Measurements from ENCODE around the gene PLEKHG7.

The PLEKHG7 gene

GRCh38 chr12:92674500-92674899 is 28.3 kb upstream of the PLEKHG7 start:
- Histone ChIP-seq H3K27me3 (ENCODE audit: control insufficient read depth in 1 of 2, insufficient read depth in 2 of 2, low read length in 2 of 2) (no peaks in the 10 kb centered on the region), H3K4me1 (ENCODE audit: insufficient read depth, low read length) (no peaks in the 10 kb centered on the region), H3K9ac (ENCODE audit: low read length) (no peak overlapping the region), H3K9me3 (ENCODE audit: low read length) (no peaks in the 10 kb centered on the region), H3K36me3 (ENCODE audit: insufficient read depth, low read length) (no peaks in the 10 kb centered on the region), H3K4me3 (ENCODE audit: low read depth in 1 of 2, low read length in 2 of 2) (no peak overlapping the region), H3K27ac (ENCODE audit: low read depth, low read length) (no peak overlapping the region)

DNA sequence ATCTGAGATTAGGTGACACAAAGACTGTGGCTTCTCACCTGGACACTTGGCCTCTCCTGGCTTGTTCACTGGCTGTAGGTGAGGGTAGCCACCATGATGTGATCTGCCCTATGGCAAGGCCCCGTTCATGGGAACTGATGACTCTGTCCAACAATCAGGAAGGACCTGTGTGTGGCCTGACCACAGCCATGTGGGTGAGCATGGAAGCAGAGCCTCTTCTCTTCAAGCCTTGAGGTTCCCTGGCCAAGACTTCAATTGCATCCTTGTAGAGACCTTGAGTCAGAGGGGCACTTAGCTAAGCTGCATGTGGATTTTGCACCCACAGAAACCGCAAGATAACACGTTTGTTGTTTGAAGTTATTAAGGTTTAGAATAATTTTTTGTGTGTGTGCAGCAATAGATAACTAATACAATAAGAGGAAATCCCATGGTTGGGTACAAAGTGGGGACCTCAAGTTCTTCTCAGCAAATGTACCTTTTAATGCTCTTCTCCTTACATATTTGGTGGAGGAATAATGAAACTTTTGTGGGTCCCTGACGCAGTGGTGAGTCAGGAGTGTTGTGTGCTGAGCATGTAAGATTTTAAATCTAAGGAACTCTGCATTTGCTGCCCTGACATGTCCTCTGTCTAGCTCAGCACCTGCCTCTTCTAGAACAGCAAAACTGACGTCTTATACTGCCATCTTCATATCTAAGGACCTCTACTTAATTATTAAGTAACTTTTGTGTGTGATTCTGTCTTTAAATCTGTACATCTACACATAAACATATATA is 27.5 kb upstream of the PLEKHG7 start:
- Histone ChIP-seq H3K4me3 (ENCODE audit: low read depth in 1 of 2, low read length in 2 of 2) (no peak overlapping the region), H3K27ac (ENCODE audit: low read depth, low read length) (no peak overlapping the region), H3K4me1 (ENCODE audit: insufficient read depth, low read length) (no peaks in the 10 kb centered on the region), H3K9me3 (ENCODE audit: low read length) (no peaks in the 10 kb centered on the region), H3K9ac (ENCODE audit: low read length) (no peak overlapping the region), H3K27me3 (ENCODE audit: control insufficient read depth in 1 of 2, insufficient read depth in 2 of 2, low read length in 2 of 2) (no peaks in the 10 kb centered on the region), H3K36me3 (ENCODE audit: insufficient read depth, low read length) (no peaks in the 10 kb centered on the region)

GRCh38 chr12:92676710-92677109 is 26.1 kb upstream of the PLEKHG7 start:
- no peak overlapping the region for H3K9ac ChIP-seq (ENCODE audit: low read length)
- H3K4me3 ChIP-seq (ENCODE audit: low read depth in 1 of 2, low read length in 2 of 2): no peak overlapping the region
- no peaks in the 10 kb centered on the region for H3K27me3 ChIP-seq (ENCODE audit: control insufficient read depth in 1 of 2, insufficient read depth in 2 of 2, low read length in 2 of 2)
- H3K4me1 ChIP-seq (ENCODE audit: insufficient read depth, low read length): no peaks in the 10 kb centered on the region
- no peaks in the 10 kb centered on the region for H3K36me3 ChIP-seq (ENCODE audit: insufficient read depth, low read length)
- no peak overlapping the region for H3K27ac ChIP-seq (ENCODE audit: low read depth, low read length)
- H3K9me3 ChIP-seq (ENCODE audit: low read length): no peaks in the 10 kb centered on the region

GRCh38 chr12:92690601-92691000 is 12.2 kb upstream of the PLEKHG7 start:
- Histone ChIP-seq H3K4me1 (ENCODE audit: insufficient read depth, low read length) (peaks cover 2% of the 10 kb centered on the region), H3K9me3 (ENCODE audit: low read length) (no peaks in the 10 kb centered on the region), H3K27ac (ENCODE audit: low read depth, low read length) (no peak overlapping the region), H3K27me3 (ENCODE audit: control insufficient read depth in 1 of 2, insufficient read depth in 2 of 2, low read length in 2 of 2) (no peaks in the 10 kb centered on the region), H3K9ac (ENCODE audit: low read length) (no peak overlapping the region), H3K4me3 (ENCODE audit: low read depth in 1 of 2, low read length in 2 of 2) (no peak overlapping the region), H3K36me3 (ENCODE audit: insufficient read depth, low read length) (no peaks in the 10 kb centered on the region)

GRCh38 chr12:92695056-92695455 is 7.7 kb upstream of the PLEKHG7 start:
- Histone ChIP-seq H3K36me3 (ENCODE audit: insufficient read depth, low read length) (no peaks in the 10 kb centered on the region), H3K27me3 (ENCODE audit: control insufficient read depth in 1 of 2, insufficient read depth in 2 of 2, low read length in 2 of 2) (no peaks in the 10 kb centered on the region)

GRCh38 chr12:92695577-92695976 is 7.2 kb upstream of the PLEKHG7 start:
- Histone ChIP-seq H3K27ac (ENCODE audit: low read depth, low read length) (no peak overlapping the region), H3K27me3 (ENCODE audit: control insufficient read depth in 1 of 2, insufficient read depth in 2 of 2, low read length in 2 of 2) (no peaks in the 10 kb centered on the region), H3K36me3 (ENCODE audit: insufficient read depth, low read length) (no peaks in the 10 kb centered on the region), H3K4me1 (ENCODE audit: insufficient read depth, low read length) (peaks cover 12% of the 10 kb centered on the region), H3K9me3 (ENCODE audit: low read length) (no peaks in the 10 kb centered on the region), H3K4me3 (ENCODE audit: low read depth in 1 of 2, low read length in 2 of 2) (no peak overlapping the region), H3K9ac (ENCODE audit: low read length) (no peak overlapping the region)

More at GRCh38 chr12:92695056-92695455, 7.7 kb upstream of the PLEKHG7 start:
- no peak overlapping the region for H3K4me3 ChIP-seq (ENCODE audit: low read depth in 1 of 2, low read length in 2 of 2)
- peaks cover 12% of the 10 kb centered on the region for H3K4me1 ChIP-seq (ENCODE audit: insufficient read depth, low read length)
- H3K9me3 ChIP-seq (ENCODE audit: low read length): no peaks in the 10 kb centered on the region
- H3K9ac ChIP-seq (ENCODE audit: low read length): no peak overlapping the region
- H3K27ac ChIP-seq (ENCODE audit: low read depth, low read length): no peak overlapping the region

DNA sequence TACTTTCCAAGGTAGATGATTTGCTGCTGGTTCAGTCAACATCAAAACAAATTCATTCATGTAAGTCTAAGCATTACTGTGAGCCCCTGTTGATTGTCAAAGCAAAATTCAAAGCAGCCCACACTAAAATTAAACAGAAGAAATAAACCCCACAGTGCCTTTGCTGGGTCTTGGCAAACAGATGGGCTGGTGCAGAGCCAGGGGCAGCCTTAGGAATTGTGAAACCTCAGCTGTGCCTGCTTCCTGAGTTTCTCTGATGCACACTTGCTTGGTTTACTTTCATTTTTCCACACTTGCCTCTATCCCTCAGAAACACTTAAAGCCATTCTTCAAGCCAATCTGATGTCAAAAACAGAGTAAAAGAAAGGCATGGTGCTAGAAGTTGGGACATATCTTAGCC is 6.6 kb upstream of the PLEKHG7 start:
- Histone ChIP-seq H3K4me1 (ENCODE audit: insufficient read depth, low read length) (peaks cover 12% of the 10 kb centered on the region), H3K9me3 (ENCODE audit: low read length) (no peaks in the 10 kb centered on the region), H3K36me3 (ENCODE audit: insufficient read depth, low read length) (no peaks in the 10 kb centered on the region), H3K4me3 (ENCODE audit: low read depth in 1 of 2, low read length in 2 of 2) (no peak overlapping the region), H3K27me3 (ENCODE audit: control insufficient read depth in 1 of 2, insufficient read depth in 2 of 2, low read length in 2 of 2) (no peaks in the 10 kb centered on the region), H3K27ac (ENCODE audit: low read depth, low read length) (no peak overlapping the region), H3K9ac (ENCODE audit: low read length) (no peak overlapping the region)

DNA sequence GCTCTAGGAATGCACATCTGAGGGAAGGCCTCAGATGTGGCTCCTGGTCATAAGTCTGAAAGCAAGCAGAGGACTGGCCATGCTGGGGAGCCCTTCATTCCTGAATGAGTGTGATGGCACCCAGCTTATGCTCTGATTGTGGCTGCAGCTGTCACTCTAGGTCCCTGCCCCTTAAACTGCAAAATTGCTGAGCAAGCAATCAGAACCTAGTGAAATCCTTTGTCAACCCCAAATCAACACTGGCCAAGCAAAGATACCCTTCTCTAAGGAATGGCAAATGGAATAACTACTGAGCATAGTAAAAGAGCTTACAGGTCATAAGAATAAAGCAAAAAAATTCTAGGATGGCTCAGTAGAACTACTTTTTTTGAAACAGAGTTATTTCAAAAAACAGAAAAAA is 4.3 kb upstream of the PLEKHG7 start:
- Histone ChIP-seq H3K27me3 (ENCODE audit: control insufficient read depth in 1 of 2, insufficient read depth in 2 of 2, low read length in 2 of 2) (no peaks in the 10 kb centered on the region), H3K27ac (ENCODE audit: low read depth, low read length) (no peak overlapping the region), H3K4me3 (ENCODE audit: low read depth in 1 of 2, low read length in 2 of 2) (no peak overlapping the region), H3K9ac (ENCODE audit: low read length) (no peak overlapping the region), H3K36me3 (ENCODE audit: insufficient read depth, low read length) (no peaks in the 10 kb centered on the region), H3K4me1 (ENCODE audit: insufficient read depth, low read length) (peaks cover 12% of the 10 kb centered on the region), H3K9me3 (ENCODE audit: low read length) (no peaks in the 10 kb centered on the region)

GRCh38 chr12:92701441-92701840 is 1.3 kb upstream of the PLEKHG7 start:
- Histone ChIP-seq H3K9ac (ENCODE audit: low read length) (no peak overlapping the region), H3K4me3 (ENCODE audit: low read depth in 1 of 2, low read length in 2 of 2) (no peak overlapping the region), H3K36me3 (ENCODE audit: insufficient read depth, low read length) (no peaks in the 10 kb centered on the region), H3K9me3 (ENCODE audit: low read length) (no peaks in the 10 kb centered on the region), H3K4me1 (ENCODE audit: insufficient read depth, low read length) (peaks cover 2% of the 10 kb centered on the region), H3K27ac (ENCODE audit: low read depth, low read length) (no peak overlapping the region), H3K27me3 (ENCODE audit: control insufficient read depth in 1 of 2, insufficient read depth in 2 of 2, low read length in 2 of 2) (no peaks in the 10 kb centered on the region)

- Histone ChIP-seq H3K9me3 (ENCODE audit: low read length) (no peaks in the 10 kb centered on the region), H3K27ac (ENCODE audit: low read depth, low read length) (no peak overlapping the region), H3K4me3 (ENCODE audit: low read depth in 1 of 2, low read length in 2 of 2) (no peak overlapping the region), H3K9ac (ENCODE audit: low read length) (no peak overlapping the region), H3K36me3 (ENCODE audit: insufficient read depth, low read length) (no peaks in the 10 kb centered on the region), H3K27me3 (ENCODE audit: control insufficient read depth in 1 of 2, insufficient read depth in 2 of 2, low read length in 2 of 2) (no peaks in the 10 kb centered on the region), H3K4me1 (ENCODE audit: insufficient read depth, low read length) (no peaks in the 10 kb centered on the region)
These were observed 997 bp downstream of the PLEKHG7 start for GRCh38 chr12:92703786-92704185.

DNA sequence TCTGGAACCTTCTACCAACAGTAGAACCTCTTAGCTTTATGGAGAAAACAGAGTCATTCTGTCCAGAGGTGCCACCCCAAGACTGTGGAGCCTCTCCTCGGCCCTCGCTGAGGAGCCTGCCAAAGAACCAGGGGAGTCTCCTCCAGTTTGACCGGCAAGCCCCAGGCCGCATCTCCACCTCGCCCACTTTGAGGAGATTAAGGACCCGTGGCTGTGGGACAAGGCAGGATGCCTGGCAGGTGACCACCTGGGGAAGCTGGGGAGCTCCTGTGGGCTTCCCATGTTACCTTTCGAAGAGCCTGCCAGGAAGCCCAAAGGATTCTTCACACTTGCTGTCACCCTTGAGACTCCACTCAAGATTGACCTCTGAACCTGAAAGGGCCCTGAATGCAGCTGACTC is 3.8 kb downstream of the PLEKHG7 start:
- no peaks in the 10 kb centered on the region for H3K36me3 ChIP-seq (ENCODE audit: insufficient read depth, low read length)
- no peak overlapping the region for H3K9ac ChIP-seq (ENCODE audit: low read length)
- no peaks in the 10 kb centered on the region for H3K4me1 ChIP-seq (ENCODE audit: insufficient read depth, low read length)
- H3K27ac ChIP-seq (ENCODE audit: low read depth, low read length): no peak overlapping the region
- no peak overlapping the region for H3K4me3 ChIP-seq (ENCODE audit: low read depth in 1 of 2, low read length in 2 of 2)
- H3K9me3 ChIP-seq (ENCODE audit: low read length): no peaks in the 10 kb centered on the region
- H3K27me3 ChIP-seq (ENCODE audit: control insufficient read depth in 1 of 2, insufficient read depth in 2 of 2, low read length in 2 of 2): no peaks in the 10 kb centered on the region

DNA sequence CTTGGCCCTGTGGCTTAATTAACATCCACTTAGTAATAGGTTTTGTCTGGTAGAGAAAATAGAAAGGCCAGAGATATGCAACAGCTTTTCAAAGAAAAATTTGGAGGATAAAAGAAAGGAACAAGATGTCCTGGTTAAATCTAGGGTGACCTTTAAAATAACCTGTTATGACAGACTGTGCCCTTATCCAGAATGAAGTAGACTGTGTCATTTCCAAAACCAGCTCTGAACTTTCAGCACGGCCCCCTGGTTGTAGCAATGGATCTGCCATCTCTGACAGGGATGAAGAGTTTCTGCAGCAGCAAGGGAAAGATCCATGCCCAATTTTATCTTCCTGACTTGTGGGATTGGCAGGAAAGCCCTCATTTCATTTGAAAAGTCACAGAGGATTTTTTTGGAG is 5.1 kb downstream of the PLEKHG7 start:
- Histone ChIP-seq H3K9me3 (ENCODE audit: low read length) (no peaks in the 10 kb centered on the region), H3K27me3 (ENCODE audit: control insufficient read depth in 1 of 2, insufficient read depth in 2 of 2, low read length in 2 of 2) (no peaks in the 10 kb centered on the region), H3K27ac (ENCODE audit: low read depth, low read length) (no peak overlapping the region), H3K4me1 (ENCODE audit: insufficient read depth, low read length) (no peaks in the 10 kb centered on the region), H3K36me3 (ENCODE audit: insufficient read depth, low read length) (no peaks in the 10 kb centered on the region), H3K4me3 (ENCODE audit: low read depth in 1 of 2, low read length in 2 of 2) (no peak overlapping the region), H3K9ac (ENCODE audit: low read length) (no peak overlapping the region)
